ENCODE results near the gene GRK5.

GRCh38 chr10:119269737-119270136, 62.4 kb downstream of the GRK5 start:
- TF ChIP-seq CTCF (conservative IDR thresholded peaks at IDR 0.05; ENCODE audit: low read depth, low read length) (no peak), EZH2 (IDR thresholded peaks at IDR 0.05; ENCODE audit: borderline replicate concordance, low read depth, low read length, poor library complexity, severe bottlenecking) (no peak)
